ENCODE data around the gene RELN.
A peak's percentile ranks its signal among the peaks of the same experiment; 100 is the strongest.

The RELN gene

DNA sequence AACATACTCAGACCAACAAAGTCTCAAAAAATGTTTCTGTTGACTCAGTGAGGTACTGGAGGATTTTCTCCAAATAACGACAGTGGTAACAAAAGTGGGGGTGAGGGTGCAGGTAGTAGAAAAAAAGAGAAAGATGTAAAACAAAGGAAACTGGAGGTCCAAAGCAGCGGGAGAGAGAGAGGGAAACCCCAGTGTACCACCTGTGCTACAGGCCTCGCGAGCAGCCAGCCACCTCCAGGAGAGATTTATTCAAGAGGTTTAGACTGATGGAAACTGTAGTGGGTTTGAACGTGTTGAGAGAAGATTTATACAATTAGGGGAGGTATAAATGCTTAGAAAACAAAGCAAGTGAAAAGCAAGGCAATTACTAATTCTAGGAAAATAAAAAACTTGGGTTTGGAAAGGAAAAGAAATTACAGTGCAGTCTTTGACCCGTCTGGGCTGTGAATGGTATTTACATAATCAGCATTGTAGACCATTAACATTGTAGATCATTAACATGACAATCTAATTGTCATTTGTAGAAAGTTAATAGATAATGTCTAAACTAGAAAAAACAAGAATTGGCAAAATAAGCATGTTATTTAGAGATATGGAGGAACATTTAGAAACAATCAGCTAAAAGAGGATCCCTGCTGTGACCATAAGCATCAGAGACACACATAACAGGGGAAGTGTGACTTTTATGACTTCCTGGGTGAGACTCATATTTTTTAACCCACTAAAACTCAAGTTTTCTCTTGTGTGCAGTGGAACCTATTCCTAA lies 180.0 kb downstream of the RELN start:
- Histone ChIP-seq H3K4me1 (ENCODE audit: control insufficient read depth, insufficient read depth, low read depth, low read length) (peaks cover 5% of the 10 kb centered on the region), H2BK15ac (ENCODE audit: low read depth, poor library complexity, severe bottlenecking) (no peak overlapping the region), H3K27ac (ENCODE audit: low read length, poor library complexity, severe bottlenecking) (peak overlapping the region; percentile 82), H3K18ac (ENCODE audit: low read depth in 1 of 2, low read length in 2 of 2) (no peak overlapping the region), H3K23ac (ENCODE audit: low read length in 2 of 2) (no peak overlapping the region), H2AK5ac (ENCODE audit: low read length, severe bottlenecking) (no peak overlapping the region), H3K4me3 (ENCODE audit: insufficient read depth in 1 of 2, low read depth in 1 of 2, low read length in 2 of 2) (no peak overlapping the region), H3K14ac (ENCODE audit: low read length in 2 of 2) (no peak overlapping the region), H2BK120ac (ENCODE audit: low read depth, low read length) (no peak overlapping the region), H4K91ac (ENCODE audit: low read length) (no peak overlapping the region), H3K9me3 (ENCODE audit: control insufficient read depth, low read length) (no peaks in the 10 kb centered on the region), H4K8ac (ENCODE audit: low read length) (no peak overlapping the region), H2AFZ (ENCODE audit: low read depth, low read length) (no peak overlapping the region), H3K9ac (ENCODE audit: low read length) (no peak overlapping the region), H2BK5ac (ENCODE audit: low read depth, low read length, poor library complexity, severe bottlenecking) (no peak overlapping the region), H3K4ac (ENCODE audit: low read depth in 1 of 2, low read length in 2 of 2) (no peak overlapping the region), H2BK12ac (ENCODE audit: low read length in 2 of 2) (no peak overlapping the region), H3K36me3 (ENCODE audit: control insufficient read depth in 1 of 2, insufficient read depth in 2 of 2, low read depth in 1 of 2, low read length in 2 of 2) (no peaks in the 10 kb centered on the region), H3K27me3 (ENCODE audit: control insufficient read depth in 1 of 2, insufficient read depth in 1 of 2, low read length in 2 of 2) (no peaks in the 10 kb centered on the region), H3K4me2 (ENCODE audit: low read length, poor library complexity, severe bottlenecking) (no peak overlapping the region), H3K79me1 (replicated peaks; ENCODE audit: low read length, poor library complexity, severe bottlenecking) (no peaks in the 10 kb centered on the region)
- WGBS = 45% methylated on average over 5 of the region's 6 CpGs
- DNase-seq = no peak

DNA sequence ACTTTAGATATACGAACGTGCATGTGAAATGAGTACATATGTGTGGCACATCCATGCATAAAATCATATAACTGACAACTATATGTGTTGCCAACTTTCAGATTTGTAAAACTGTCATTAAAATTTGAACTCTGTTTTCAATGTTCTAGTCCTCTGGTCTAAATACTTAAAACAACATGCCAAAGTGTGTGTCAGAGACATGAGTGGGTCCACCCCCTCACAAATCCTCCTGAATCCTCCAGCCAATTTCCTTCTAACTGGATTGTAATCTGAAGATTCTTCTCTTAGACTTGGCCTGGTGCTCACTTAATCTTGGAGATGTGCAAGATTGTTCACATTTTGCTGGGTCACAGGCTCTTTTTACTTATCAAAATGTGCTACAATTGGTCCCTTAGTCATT lies 184.1 kb downstream of the RELN start:
- H3K4me1 ChIP-seq (ENCODE audit: control insufficient read depth, insufficient read depth, low read depth, low read length) = peaks cover 2% of the 10 kb centered on the region
- H2BK5ac ChIP-seq (ENCODE audit: low read depth, low read length, poor library complexity, severe bottlenecking) = no peak overlapping the region
- no peaks in the 10 kb centered on the region for H3K36me3 ChIP-seq (ENCODE audit: control insufficient read depth in 1 of 2, insufficient read depth in 2 of 2, low read depth in 1 of 2, low read length in 2 of 2)
- H3K18ac ChIP-seq (ENCODE audit: low read depth in 1 of 2, low read length in 2 of 2) = no peak overlapping the region
- H3K9me3 ChIP-seq (ENCODE audit: control insufficient read depth, low read length) = no peaks in the 10 kb centered on the region
- H2BK120ac ChIP-seq (ENCODE audit: low read depth, low read length) = no peak overlapping the region
- H3K9ac ChIP-seq (ENCODE audit: low read length) = no peak overlapping the region
- H2BK12ac ChIP-seq (ENCODE audit: low read length in 2 of 2) = no peak overlapping the region
- H2BK15ac ChIP-seq (ENCODE audit: low read depth, poor library complexity, severe bottlenecking) = no peak overlapping the region
- H3K4ac ChIP-seq (ENCODE audit: low read depth in 1 of 2, low read length in 2 of 2) = no peak overlapping the region
- no peak overlapping the region for H3K27ac ChIP-seq (ENCODE audit: low read length, poor library complexity, severe bottlenecking)
- H2AFZ ChIP-seq (ENCODE audit: low read depth, low read length) = no peak overlapping the region
- H3K79me1 ChIP-seq (replicated peaks; ENCODE audit: low read length, poor library complexity, severe bottlenecking) = no peaks in the 10 kb centered on the region
- no peak overlapping the region for H3K4me2 ChIP-seq (ENCODE audit: low read length, poor library complexity, severe bottlenecking)
- H3K4me3 ChIP-seq (ENCODE audit: insufficient read depth in 1 of 2, low read depth in 1 of 2, low read length in 2 of 2) = no peak overlapping the region
- no peak overlapping the region for H3K23ac ChIP-seq (ENCODE audit: low read length in 2 of 2)
- no CpG with 5 or more reads among the region's 2 CpGs for WGBS
- no peak for DNase-seq
- H3K27me3 ChIP-seq (ENCODE audit: control insufficient read depth in 1 of 2, insufficient read depth in 1 of 2, low read length in 2 of 2) = no peaks in the 10 kb centered on the region
- no peak overlapping the region for H4K8ac ChIP-seq (ENCODE audit: low read length)
- H3K14ac ChIP-seq (ENCODE audit: low read length in 2 of 2) = no peak overlapping the region
- H4K91ac ChIP-seq (ENCODE audit: low read length) = no peak overlapping the region
- no peak overlapping the region for H2AK5ac ChIP-seq (ENCODE audit: low read length, severe bottlenecking)

DNA sequence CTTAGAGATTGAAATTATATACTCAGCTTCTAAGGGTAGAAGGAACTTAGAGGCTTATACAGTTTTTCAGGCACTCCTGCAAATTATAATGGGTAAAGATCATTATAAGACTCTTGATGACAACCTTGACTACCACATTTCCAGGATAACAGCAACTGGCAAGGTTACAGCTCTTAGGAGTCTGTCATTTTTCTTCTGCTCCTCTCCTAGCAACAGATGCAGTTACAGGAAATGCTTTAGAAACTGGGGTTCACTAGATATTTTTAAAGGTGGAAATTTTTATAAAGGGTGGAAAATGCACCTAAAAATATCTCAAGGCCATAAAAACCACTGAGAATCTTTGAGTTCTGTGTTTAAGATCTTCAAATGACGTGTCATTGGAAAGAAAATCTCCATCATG lies 185.8 kb downstream of the RELN start:
- H3K27ac ChIP-seq (ENCODE audit: low read length, poor library complexity, severe bottlenecking) = no peak overlapping the region
- WGBS = 23% methylated on average over 1 of the region's 1 CpG

DNA sequence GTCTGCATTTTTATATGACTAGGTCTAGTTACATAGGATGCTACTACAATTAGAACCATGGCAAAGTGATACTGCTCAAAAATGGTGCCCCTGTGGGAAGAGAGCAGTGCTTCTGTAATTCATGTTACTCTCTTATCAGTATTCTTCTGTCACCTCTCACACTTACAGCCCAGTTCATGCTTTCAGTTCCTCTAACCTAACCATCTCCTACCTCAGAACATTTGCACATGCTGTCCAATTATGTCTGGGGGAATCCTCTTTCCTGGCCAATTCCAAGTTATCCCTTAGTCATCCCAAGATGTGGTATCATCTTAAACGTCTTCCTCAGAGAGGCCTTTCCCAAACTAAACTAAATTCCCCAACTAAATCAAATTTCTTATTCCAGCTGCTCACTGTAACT lies 190.2 kb downstream of the RELN start:
- H2BK12ac ChIP-seq (ENCODE audit: low read length in 2 of 2) = no peak overlapping the region
- no peak overlapping the region for H3K18ac ChIP-seq (ENCODE audit: low read depth in 1 of 2, low read length in 2 of 2)
- no peak for DNase-seq
- H3K14ac ChIP-seq (ENCODE audit: low read length in 2 of 2) = no peak overlapping the region
- H3K23ac ChIP-seq (ENCODE audit: low read length in 2 of 2) = no peak overlapping the region
- H4K8ac ChIP-seq (ENCODE audit: low read length) = no peak overlapping the region
- no peak overlapping the region for H3K4ac ChIP-seq (ENCODE audit: low read depth in 1 of 2, low read length in 2 of 2)
- no peak overlapping the region for H3K9ac ChIP-seq (ENCODE audit: low read length)
- H3K79me1 ChIP-seq (replicated peaks; ENCODE audit: low read length, poor library complexity, severe bottlenecking) = no peaks in the 10 kb centered on the region
- no peak overlapping the region for H2AK5ac ChIP-seq (ENCODE audit: low read length, severe bottlenecking)
- H3K4me1 ChIP-seq (ENCODE audit: control insufficient read depth, insufficient read depth, low read depth, low read length) = no peaks in the 10 kb centered on the region
- no peak overlapping the region for H4K91ac ChIP-seq (ENCODE audit: low read length)
- no peaks in the 10 kb centered on the region for H3K36me3 ChIP-seq (ENCODE audit: control insufficient read depth in 1 of 2, insufficient read depth in 2 of 2, low read depth in 1 of 2, low read length in 2 of 2)
- 27% methylated on average over 1 of the region's 1 CpG for WGBS
- no peak overlapping the region for H3K4me2 ChIP-seq (ENCODE audit: low read length, poor library complexity, severe bottlenecking)
- no peaks in the 10 kb centered on the region for H3K27me3 ChIP-seq (ENCODE audit: control insufficient read depth in 1 of 2, insufficient read depth in 1 of 2, low read length in 2 of 2)
- no peak overlapping the region for H2AFZ ChIP-seq (ENCODE audit: low read depth, low read length)
- no peak overlapping the region for H3K27ac ChIP-seq (ENCODE audit: low read length, poor library complexity, severe bottlenecking)
- no peak overlapping the region for H3K4me3 ChIP-seq (ENCODE audit: insufficient read depth in 1 of 2, low read depth in 1 of 2, low read length in 2 of 2)
- no peaks in the 10 kb centered on the region for H3K9me3 ChIP-seq (ENCODE audit: control insufficient read depth, low read length)
- no peak overlapping the region for H2BK15ac ChIP-seq (ENCODE audit: low read depth, poor library complexity, severe bottlenecking)
- H2BK5ac ChIP-seq (ENCODE audit: low read depth, low read length, poor library complexity, severe bottlenecking) = no peak overlapping the region
- H2BK120ac ChIP-seq (ENCODE audit: low read depth, low read length) = no peak overlapping the region

More for the DNA sequence above, 185.8 kb downstream of the RELN start:
- Histone ChIP-seq H2BK15ac (ENCODE audit: low read depth, poor library complexity, severe bottlenecking) (no peak overlapping the region), H3K23ac (ENCODE audit: low read length in 2 of 2) (no peak overlapping the region), H3K9ac (ENCODE audit: low read length) (no peak overlapping the region), H3K9me3 (ENCODE audit: control insufficient read depth, low read length) (no peaks in the 10 kb centered on the region), H2BK120ac (ENCODE audit: low read depth, low read length) (no peak overlapping the region), H3K4me1 (ENCODE audit: control insufficient read depth, insufficient read depth, low read depth, low read length) (no peaks in the 10 kb centered on the region), H3K18ac (ENCODE audit: low read depth in 1 of 2, low read length in 2 of 2) (no peak overlapping the region), H2AFZ (ENCODE audit: low read depth, low read length) (no peak overlapping the region), H3K14ac (ENCODE audit: low read length in 2 of 2) (no peak overlapping the region), H3K79me1 (replicated peaks; ENCODE audit: low read length, poor library complexity, severe bottlenecking) (no peaks in the 10 kb centered on the region), H3K36me3 (ENCODE audit: control insufficient read depth in 1 of 2, insufficient read depth in 2 of 2, low read depth in 1 of 2, low read length in 2 of 2) (no peaks in the 10 kb centered on the region), H2BK12ac (ENCODE audit: low read length in 2 of 2) (no peak overlapping the region), H3K4ac (ENCODE audit: low read depth in 1 of 2, low read length in 2 of 2) (no peak overlapping the region), H2AK5ac (ENCODE audit: low read length, severe bottlenecking) (no peak overlapping the region), H2BK5ac (ENCODE audit: low read depth, low read length, poor library complexity, severe bottlenecking) (no peak overlapping the region), H3K27me3 (ENCODE audit: control insufficient read depth in 1 of 2, insufficient read depth in 1 of 2, low read length in 2 of 2) (no peaks in the 10 kb centered on the region), H3K4me2 (ENCODE audit: low read length, poor library complexity, severe bottlenecking) (no peak overlapping the region), H4K91ac (ENCODE audit: low read length) (no peak overlapping the region), H3K4me3 (ENCODE audit: insufficient read depth in 1 of 2, low read depth in 1 of 2, low read length in 2 of 2) (no peak overlapping the region), H4K8ac (ENCODE audit: low read length) (no peak overlapping the region)
- no peak for DNase-seq

All from mesenchymal stem cell (in vitro differentiated cells and primary cell).